GM18502 (cell line): Measurements from ENCODE around the gene CCNYL1.
A peak's percentile ranks its signal among the peaks of the same experiment; 100 is the strongest.

ENCODE experiments used
- ATAC-seq: cut with Tn5 transposase; IDR thresholded peaks from one replicate; pipeline ENCODE4 v1.9.1; 2021; ENCODE audit warnings: mild to moderate bottlenecking; ENCODE audit not compliant: unreplicated experiment, poor library complexity

Gene CCNYL1

GRCh38 chr2:207783514-207783913, 72.1 kb downstream of the CCNYL1 start:
- no peak for ATAC-seq

DNA sequence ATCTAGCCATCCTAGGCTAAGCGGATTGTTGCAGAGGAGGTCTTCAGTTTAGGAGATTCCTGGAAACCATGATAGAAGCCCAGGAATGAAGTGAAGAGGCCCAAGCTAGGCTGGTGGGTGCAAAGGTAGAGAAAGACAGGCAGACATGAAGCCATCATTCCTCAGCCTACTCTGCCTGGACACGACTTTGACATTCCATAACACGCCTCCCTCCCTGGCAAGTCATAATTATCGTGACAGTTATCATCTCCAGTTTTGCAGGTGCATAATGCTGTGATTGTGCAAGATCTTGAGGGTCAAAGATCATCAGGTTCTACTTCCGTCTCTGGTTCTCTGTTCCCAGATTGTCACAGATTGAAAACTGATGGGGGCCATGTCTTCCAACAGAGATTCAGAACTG, 73.5 kb downstream of the CCNYL1 start:
- ATAC-seq, result no peak

DNA sequence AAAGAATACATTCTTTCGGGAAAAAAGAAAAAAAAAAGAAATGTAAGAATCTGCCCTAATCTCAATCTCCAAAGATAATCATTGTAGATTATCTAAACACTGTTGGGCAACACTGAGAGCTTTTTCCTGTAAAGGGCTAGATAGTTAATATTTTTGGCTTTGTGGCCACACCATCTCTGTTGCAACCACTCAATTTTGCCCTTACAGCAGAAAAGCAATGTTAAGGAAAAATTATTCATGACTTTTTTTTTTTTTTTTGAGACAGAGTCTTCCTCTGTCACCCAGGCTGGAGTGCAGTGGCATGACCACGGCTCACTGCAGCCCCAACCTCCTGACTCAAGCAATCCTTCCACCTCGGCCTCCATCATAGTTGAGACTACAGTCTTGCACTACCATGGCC, 75.6 kb downstream of the CCNYL1 start:
- ATAC-seq, result no peak

DNA sequence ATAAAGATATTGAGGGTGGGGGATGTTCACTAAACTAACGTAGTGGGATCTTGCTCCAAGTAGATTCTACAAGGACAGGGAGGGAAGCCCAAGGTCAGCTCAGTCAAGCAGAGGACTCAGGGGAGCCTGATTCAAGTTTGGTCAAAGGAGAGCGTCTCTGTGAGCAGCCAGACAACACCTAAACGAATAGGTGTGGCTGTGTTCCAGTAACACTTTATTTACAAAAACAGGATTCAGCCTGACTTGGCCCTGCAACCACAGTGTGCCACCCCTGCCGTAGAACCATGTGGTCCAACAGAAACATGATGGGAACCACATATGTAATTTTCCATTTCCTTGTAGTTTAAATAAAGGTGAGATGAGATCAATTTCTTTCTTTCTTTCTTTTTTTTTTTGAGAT, 76.4 kb downstream of the CCNYL1 start:
- ATAC-seq, result no peak

DNA sequence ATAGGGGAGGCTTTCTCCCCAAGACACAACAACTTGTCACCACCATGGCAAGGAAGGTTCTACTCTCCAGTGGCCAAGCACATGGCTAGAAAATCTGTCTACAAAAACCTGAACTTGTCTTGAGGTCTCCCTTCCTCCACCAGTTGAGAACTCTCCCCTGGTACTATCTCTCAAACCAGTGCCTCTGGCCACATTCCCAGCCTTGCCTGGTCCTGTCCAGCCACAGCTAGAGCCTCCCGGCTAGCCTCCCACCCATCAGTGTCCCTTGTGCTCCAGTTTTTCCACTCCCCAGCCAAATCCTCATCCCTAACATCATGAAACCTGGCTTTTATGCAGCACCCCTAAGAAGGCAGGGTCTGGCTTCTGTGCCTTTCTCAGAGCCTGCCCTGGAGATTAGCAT, 79.5 kb downstream of the CCNYL1 start:
- ATAC-seq, result no peak

DNA sequence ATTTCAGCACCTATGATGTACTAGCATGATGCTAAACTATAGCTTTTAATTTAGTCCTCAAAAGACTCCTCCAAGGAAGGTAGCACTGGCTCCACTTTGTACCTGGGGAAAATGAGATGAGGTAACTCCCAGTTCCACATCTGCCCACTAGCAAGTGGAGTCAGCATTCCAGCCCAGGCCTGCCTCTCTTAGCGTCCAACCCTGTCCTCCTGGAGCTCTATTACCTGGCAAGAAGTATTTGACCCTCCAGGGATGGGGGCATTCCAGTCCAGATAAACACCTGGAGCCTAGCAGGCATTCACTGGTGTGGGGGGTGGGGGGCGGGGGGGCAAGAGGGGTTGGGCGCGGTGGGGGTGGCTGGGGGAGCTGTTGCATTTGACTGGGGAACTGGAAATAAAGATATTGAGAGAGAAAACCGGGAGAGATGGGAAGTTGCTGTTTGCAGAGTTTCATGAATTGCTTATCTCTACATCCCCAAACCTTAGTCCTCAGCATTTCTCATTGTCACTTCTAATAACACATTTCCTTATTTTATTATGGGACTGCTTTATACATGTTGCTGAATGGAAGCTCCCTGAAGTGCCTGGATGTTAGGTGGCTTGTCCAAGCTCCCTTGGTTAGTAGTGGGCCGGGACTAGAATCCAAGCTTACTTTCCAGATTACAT, 80.3 kb downstream of the CCNYL1 start:
- ATAC-seq, result no peak

GRCh38 chr2:207792244-207792785, 80.9 kb downstream of the CCNYL1 start:
- peak; percentile 67 for ATAC-seq

- ATAC-seq, result no peak
Measured at GRCh38 chr2:207796585-207797350, 85.3 kb downstream of the CCNYL1 start.

- ATAC-seq, result no peak
Measured at GRCh38 chr2:207801259-207801658, 89.8 kb downstream of the CCNYL1 start.

- ATAC-seq, result no peak
Measured at GRCh38 chr2:207802650-207803049, 91.2 kb downstream of the CCNYL1 start.
